Measurements from ENCODE around the gene POPDC3. TPM values are rescaled to one million over a fixed set of nuclear protein-coding genes. Genes with fewer than 3 reads are reported as not detected.

Gene POPDC3
- total RNA-seq, 2 donors from 2014 or later, result 6.4 to 8.0 TPM

DNA sequence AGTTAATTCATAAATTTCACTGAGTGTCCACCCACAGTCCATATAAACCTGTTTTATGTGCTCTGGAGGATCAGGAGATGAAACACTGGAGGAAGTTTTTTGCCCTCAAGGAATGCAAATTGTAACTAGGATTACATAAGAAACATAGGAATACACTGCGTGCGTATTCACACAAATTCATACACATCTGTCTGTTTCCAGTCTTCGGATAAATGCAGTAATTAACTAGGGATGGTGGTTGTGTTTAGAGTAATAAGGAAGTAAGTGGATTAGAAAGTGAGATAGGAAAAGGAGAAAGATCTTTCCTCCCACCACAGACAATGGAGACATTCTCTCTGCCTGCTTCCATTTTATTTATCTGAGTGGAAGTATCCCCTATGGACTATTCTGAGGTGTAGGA is 35.7 kb upstream of the POPDC3 start:
- no peaks in the 10 kb centered on the region for H3K4me1 ChIP-seq (ENCODE audit: control insufficient read depth, insufficient read depth, low read length)
- TF ChIP-seq, protein P1, sequence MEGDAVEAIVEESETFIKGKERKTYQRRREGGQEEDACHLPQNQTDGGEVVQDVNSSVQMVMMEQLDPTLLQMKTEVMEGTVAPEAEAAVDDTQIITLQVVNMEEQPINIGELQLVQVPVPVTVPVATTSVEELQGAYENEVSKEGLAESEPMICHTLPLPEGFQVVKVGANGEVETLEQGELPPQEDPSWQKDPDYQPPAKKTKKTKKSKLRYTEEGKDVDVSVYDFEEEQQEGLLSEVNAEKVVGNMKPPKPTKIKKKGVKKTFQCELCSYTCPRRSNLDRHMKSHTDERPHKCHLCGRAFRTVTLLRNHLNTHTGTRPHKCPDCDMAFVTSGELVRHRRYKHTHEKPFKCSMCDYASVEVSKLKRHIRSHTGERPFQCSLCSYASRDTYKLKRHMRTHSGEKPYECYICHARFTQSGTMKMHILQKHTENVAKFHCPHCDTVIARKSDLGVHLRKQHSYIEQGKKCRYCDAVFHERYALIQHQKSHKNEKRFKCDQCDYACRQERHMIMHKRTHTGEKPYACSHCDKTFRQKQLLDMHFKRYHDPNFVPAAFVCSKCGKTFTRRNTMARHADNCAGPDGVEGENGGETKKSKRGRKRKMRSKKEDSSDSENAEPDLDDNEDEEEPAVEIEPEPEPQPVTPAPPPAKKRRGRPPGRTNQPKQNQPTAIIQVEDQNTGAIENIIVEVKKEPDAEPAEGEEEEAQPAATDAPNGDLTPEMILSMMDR (conservative IDR thresholded peaks at IDR 0.05), result no peak
- no peaks in the 10 kb centered on the region for H3K9me3 ChIP-seq (ENCODE audit: control insufficient read depth, low read length)
- no peaks in the 10 kb centered on the region for H3K36me3 ChIP-seq (ENCODE audit: control insufficient read depth, insufficient read depth, low read length)
- Mint-ChIP-seq H3K27ac (no peak overlapping the region), H3K9me3 (no peaks in the 10 kb centered on the region), H3K4me3 (no peak overlapping the region), H3K27me3 (ENCODE audit: insufficient read depth) (no peaks in the 10 kb centered on the region), H3K4me1 (no peaks in the 10 kb centered on the region), H3K36me3 (ENCODE audit: low read depth) (no peaks in the 10 kb centered on the region)
- no peaks in the 10 kb centered on the region for H3K27me3 ChIP-seq (ENCODE audit: control insufficient read depth, insufficient read depth, low read length, poor library complexity, severe bottlenecking)
- DNase-seq, result no peak
- no peak overlapping the region for H3K4me3 ChIP-seq (ENCODE audit: low read length)
- no peak overlapping the region for H3K27ac ChIP-seq (ENCODE audit: low read depth, low read length)
- WGBS, 2 experiments (ENCODE audit: insufficient coverage in 1 of 2, insufficient read length in 1 of 2), result 100% methylated on average over 3 of the region's 3 CpGs; no CpG with 5 or more reads in 1 of the 2 experiments
- no peak overlapping the region for H3K9ac ChIP-seq (ENCODE audit: extremely low read depth, low read length, poor library complexity, severe bottlenecking)

DNA sequence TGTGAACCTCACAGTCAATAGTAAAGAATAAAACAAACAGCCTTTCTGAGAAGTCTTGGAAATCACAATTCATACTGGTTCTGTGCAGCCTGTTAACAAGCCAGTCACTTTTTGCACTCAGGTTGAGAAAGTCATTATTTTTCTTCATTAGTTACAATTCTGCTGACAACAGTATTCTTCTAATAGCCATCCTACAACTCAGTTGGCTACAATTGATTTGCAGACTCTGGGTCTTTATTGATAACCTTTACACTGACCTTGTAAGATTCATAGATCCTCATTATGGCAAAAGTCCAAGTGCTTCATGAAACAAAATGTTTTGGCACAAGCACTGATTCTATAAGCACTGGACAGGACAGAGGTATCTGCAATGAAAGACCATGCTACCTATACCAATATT is 34.9 kb upstream of the POPDC3 start:
- Histone ChIP-seq H3K36me3 (ENCODE audit: control insufficient read depth, insufficient read depth, low read length) (no peaks in the 10 kb centered on the region), H3K9me3 (ENCODE audit: control insufficient read depth, low read length) (no peaks in the 10 kb centered on the region), H3K4me3 (ENCODE audit: low read length) (no peak overlapping the region), H3K4me1 (ENCODE audit: control insufficient read depth, insufficient read depth, low read length) (no peaks in the 10 kb centered on the region), H3K27ac (ENCODE audit: low read depth, low read length) (no peak overlapping the region), H3K9ac (ENCODE audit: extremely low read depth, low read length, poor library complexity, severe bottlenecking) (no peak overlapping the region), H3K27me3 (ENCODE audit: control insufficient read depth, insufficient read depth, low read length, poor library complexity, severe bottlenecking) (no peaks in the 10 kb centered on the region)
- TF ChIP-seq, protein P1 (conservative IDR thresholded peaks at IDR 0.05), result no peak
- Mint-ChIP-seq H3K4me3 (no peak overlapping the region), H3K27ac (no peak overlapping the region), H3K36me3 (ENCODE audit: low read depth) (no peaks in the 10 kb centered on the region), H3K4me1 (no peaks in the 10 kb centered on the region), H3K9me3 (no peaks in the 10 kb centered on the region), H3K27me3 (ENCODE audit: insufficient read depth) (no peaks in the 10 kb centered on the region)
- no peak for DNase-seq

DNA sequence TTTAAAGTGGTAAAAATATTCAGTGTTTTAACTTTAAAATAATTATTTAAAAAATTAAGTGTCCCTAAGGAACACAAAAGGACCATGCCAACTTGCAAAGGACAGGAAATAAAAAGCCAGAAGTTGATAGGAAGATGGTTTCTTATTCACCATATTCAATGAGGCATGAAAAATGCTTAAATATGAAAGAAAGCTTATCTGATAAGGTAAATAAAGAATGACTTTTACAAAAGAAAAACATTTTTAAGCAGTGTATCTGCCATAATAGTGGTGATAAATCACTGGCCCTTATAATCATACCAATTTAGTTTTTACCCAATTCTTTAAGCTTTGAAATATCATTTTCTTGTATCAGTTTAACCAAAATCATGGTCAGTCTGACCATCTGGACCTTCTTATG is 33.5 kb upstream of the POPDC3 start:
- TF ChIP-seq, protein P1 (conservative IDR thresholded peaks at IDR 0.05), result no peak
- H3K27me3 Mint-ChIP-seq (ENCODE audit: insufficient read depth), result no peaks in the 10 kb centered on the region
- H3K9me3 Mint-ChIP-seq, result no peaks in the 10 kb centered on the region
- no peaks in the 10 kb centered on the region for H3K36me3 Mint-ChIP-seq (ENCODE audit: low read depth)
- Histone ChIP-seq H3K9ac (ENCODE audit: extremely low read depth, low read length, poor library complexity, severe bottlenecking) (no peak overlapping the region), H3K27me3 (ENCODE audit: control insufficient read depth, insufficient read depth, low read length, poor library complexity, severe bottlenecking) (no peaks in the 10 kb centered on the region), H3K27ac (ENCODE audit: low read depth, low read length) (no peak overlapping the region), H3K36me3 (ENCODE audit: control insufficient read depth, insufficient read depth, low read length) (no peaks in the 10 kb centered on the region), H3K9me3 (ENCODE audit: control insufficient read depth, low read length) (no peaks in the 10 kb centered on the region), H3K4me1 (ENCODE audit: control insufficient read depth, insufficient read depth, low read length) (no peaks in the 10 kb centered on the region), H3K4me3 (ENCODE audit: low read length) (no peak overlapping the region)
- H3K4me3 Mint-ChIP-seq, result no peak overlapping the region
- H3K4me1 Mint-ChIP-seq, result no peaks in the 10 kb centered on the region
- H3K27ac Mint-ChIP-seq, result no peak overlapping the region
- DNase-seq, result no peak

All from endodermal cell (in vitro differentiated cells).